Measurements from ENCODE around the gene EDC3.
"Not testable (repeated sequence)": the region's sequence is repeated elsewhere in the genome, so short reads cannot be mapped to it uniquely, and the experiment has no call there.

EDC3 gene, protein sequence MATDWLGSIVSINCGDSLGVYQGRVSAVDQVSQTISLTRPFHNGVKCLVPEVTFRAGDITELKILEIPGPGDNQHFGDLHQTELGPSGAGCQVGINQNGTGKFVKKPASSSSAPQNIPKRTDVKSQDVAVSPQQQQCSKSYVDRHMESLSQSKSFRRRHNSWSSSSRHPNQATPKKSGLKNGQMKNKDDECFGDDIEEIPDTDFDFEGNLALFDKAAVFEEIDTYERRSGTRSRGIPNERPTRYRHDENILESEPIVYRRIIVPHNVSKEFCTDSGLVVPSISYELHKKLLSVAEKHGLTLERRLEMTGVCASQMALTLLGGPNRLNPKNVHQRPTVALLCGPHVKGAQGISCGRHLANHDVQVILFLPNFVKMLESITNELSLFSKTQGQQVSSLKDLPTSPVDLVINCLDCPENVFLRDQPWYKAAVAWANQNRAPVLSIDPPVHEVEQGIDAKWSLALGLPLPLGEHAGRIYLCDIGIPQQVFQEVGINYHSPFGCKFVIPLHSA

DNA sequence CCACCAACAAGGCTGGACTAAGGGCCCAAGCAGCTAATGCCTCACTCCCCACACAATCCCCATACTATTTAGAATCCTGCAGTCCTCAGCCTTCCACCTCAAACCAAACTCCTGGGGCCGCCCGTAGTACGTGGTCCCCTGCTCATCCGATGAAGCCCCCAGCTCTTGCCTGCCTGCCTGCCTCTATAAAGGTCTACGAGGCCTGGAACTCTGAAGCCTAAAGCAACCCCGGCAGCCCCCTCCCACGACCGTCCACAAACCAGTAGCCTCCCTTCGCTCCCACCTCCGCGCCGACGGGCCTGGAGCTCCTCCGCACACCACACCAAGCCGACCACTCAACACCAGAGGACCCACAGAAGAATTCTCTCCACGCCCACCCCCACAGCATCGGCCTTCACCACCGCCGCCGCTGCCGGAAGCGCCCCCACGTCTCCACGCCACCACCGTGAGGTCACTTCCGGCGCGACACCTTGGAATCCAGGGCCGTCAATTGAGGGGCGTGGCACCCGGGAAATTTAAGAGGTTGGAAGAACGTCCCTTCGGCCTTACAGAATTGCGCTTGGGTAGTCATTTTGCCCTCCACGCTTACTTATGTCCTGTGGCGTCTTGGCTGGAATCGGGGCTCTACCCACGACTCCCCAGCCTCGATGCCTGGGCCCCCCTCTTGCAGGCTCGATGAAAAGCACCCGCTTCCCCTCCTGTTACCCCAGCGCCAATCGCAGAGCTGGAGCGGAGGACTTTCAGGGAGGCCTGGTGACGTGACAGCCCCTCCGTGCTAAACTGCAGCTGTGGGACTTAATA lies at the start of gene EDC3:
EDC3 (minus strand) TSS at position 428 of the 801 bp plus-strand sequence. CDS start 20,900 bp downstream, outside the sequence.
- DNase-seq (ENCODE audit: low read depth) = peak; percentile 77

DNA sequence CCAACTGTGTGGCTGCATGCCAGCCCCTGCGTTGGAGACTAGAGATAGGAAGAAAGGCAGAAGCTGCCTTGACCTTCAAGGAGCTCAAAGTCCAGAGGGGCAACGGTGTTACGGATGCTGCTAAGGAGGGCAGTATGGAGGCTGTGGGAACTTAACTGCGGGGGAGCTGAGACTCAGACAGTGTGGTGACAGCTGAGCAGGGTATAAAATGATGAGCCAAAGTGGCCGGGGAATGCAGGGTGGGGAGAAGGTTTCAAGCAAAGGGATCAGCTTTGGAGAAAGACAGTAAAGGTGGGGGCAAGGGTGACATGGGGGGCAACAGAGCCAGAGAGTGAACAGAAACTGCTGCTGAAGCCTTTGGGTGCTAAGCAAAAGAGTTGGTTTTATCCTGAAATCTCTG lies 46.6 kb upstream of the EDC3 start:
- no peak for DNase-seq (ENCODE audit: low read depth)

DNA sequence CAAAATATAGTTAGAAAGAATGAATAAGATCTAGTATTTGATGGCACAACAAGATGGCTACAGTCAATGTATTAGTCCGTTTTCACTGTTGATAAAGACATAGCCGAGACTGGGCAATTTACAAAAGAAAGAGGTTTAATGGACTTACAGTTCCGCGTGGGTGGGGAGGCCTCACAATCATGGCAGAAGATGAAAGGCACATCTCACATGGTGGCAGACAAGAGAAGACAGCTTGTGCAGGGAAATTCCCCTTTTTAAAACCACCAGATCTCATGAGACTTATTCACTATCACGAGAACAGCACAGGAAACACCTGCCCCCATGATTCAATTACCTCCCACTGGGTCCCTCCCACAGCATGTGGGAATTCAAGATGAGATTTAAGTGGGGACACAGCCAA lies 42.4 kb upstream of the EDC3 start:
- DNase-seq (ENCODE audit: low read depth) = not testable (repeated sequence)

DNA sequence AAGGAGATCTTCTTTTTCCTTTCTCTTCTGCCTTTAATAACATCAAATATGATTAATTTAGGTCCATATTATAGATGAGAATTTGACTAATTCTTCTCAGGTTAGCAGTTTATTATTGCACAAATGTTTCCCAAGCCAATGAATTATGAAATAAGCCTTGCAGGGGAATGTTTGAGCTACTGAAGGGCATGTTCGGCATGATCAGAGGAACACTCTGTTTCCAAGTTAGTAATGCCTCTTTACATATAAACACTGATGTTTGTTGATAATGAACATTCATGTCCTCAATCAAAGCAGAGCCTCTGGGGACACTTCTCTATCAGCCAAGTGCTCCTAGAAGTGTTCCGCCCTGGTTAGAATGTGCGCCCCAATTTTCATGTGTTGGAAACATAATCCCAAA lies 39.5 kb upstream of the EDC3 start:
- DNase-seq (ENCODE audit: low read depth) = no peak

DNA sequence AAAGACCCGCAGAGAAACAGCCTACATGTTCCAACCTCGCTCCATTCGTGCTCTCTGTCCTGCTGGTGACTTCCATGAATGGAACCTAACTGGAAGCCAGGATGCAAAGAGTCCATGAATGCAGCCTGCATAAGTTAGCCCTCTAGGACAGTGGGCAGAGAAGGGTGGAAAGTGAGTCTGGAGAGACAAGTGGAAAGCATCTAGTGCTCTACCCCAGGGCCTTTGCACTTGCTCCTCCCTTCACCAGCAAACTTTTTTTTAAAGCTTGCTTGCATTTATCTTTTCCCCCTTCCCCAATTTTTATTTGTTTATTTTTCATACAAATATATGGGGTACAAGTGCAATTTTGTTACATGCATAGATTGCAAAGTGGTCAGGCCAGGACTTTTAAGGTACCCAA lies 37.4 kb upstream of the EDC3 start:
- no peak for DNase-seq (ENCODE audit: low read depth)

DNA sequence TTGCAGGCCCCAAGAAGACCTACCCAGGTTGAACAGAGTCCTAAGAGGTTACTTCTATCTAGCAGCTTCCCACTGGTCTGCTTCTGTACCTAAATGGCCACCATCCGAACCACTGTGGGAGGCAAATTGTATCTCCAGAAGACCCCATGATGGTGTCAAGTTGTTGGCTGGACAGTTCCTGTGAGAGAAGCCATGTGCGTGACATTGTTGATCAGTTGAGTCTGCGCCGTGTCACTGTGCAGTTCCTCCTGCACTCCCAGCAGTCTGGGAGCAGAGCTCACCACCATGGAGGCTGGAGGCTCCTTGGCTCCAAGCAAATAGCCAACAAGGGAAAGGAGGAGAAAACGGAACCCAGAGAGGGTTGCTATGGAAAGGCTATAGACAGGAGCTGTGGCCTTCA lies 37.0 kb upstream of the EDC3 start:
- DNase-seq (ENCODE audit: low read depth) = no peak

DNA sequence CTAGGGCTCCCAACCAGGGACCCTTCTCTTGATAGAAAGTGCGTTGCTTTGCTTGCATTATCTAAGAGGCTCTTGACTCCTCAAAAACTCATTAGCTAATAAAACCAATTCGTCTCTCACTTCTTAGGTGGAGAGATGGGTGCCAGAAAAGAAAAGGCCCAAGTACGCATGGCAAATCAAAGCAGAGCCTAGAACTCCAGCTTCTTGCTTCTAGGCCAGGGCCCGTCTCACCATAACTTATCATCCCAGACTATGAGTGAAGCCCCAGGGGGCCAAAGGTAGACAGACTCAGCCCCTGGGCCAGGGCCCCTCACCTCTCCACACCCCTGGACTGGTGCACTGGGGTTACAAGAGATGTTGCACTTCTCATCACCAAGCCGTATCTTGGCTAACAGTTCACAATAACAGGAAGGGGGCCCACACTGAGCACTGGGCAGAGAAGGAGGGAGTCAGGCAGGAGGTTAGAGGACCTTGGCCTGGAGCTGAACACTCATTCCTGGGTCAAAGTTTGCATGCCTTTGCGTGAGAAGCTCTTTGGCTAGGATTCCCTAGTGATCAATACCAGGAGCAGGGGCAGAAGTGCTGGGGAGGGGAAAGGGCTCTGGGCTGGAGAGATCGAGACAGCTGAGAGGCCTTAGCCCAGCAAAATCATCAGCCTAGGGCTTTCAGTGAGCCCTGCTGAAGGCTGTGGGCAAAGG lies 34.9 kb upstream of the EDC3 start:
- no peak for DNase-seq (ENCODE audit: low read depth)

DNA sequence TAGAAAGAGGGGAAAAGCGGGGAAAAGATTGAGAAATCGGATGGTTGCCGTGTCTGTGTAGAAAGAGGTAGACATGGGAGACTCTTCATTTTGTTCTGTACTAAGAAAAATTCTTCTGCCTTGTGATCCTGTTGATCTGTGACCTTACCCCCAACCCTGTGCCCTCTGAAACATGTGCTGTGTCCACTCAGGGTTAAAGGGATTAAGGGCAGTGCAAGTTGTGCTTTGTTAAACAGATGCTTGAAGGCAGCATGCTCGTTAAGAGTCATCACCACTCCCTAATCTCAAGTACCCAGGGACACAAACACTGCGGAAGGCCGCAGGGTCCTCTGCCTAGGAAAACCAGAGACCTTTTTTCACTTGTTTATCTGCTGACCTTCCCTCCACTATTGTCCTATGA lies 33.5 kb upstream of the EDC3 start:
- not testable (repeated sequence) for DNase-seq (ENCODE audit: low read depth)

DNA sequence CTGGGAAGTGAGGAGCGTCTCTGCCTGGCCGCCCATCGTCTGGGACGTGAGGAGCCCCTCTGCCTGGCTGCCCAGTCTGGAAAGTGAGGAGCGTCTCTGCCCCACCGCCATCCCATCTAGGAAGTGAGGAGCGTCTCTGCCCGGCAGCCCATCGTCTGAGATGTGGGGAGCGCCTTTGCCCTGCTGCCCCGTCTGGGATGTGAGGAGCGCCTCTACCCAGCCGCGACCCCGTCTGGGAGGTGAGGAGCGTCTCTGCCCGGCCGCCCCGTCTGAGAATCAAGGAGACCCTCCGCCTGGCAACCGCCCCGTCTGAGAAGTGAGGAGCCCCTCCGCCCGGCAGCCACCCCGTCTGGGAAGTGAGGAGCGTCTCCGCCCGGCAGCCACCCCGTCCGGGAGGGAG lies 32.9 kb upstream of the EDC3 start:
- not testable (repeated sequence) for DNase-seq (ENCODE audit: low read depth)

DNA sequence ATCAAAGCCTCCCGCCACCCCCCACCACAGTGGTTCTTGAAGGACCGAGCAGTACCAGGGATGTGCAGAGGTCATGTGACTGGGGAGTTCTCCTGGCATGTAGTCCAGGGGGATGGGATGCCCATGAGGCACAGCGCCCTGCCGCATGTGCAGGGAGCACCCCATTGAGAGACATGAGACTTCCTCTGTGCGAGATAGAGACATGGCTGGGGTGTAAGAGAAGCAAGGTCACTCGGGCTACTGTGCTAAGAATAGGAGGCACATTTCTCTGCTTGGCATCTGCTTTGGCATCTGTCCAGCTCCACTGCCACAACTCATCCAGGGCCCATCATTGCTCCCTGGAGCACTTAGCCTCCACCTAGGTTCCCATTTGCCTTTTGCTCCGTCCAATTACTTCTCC lies 31.9 kb upstream of the EDC3 start:
- no peak for DNase-seq (ENCODE audit: low read depth)

DNA sequence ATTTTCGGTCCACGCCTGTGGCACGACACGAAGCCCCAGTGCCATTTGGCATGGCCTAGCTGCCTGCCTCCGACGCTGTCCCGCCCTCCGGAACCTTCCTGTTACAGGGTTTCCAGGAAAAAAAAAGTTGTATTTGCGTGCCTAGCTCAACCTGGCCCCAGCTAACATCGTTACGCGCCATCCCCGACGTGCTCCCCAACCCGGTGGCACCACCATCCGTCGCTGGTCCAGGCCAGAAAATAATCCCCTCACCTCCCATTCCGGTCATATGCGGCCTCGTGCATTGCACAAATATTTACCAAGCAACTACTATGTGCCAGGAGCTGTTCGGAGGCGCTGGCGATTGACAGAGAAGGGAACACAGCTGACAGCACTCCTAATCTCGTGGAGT lies 30.9 kb upstream of the EDC3 start:
- DNase-seq (ENCODE audit: low read depth) = no peak

DNA sequence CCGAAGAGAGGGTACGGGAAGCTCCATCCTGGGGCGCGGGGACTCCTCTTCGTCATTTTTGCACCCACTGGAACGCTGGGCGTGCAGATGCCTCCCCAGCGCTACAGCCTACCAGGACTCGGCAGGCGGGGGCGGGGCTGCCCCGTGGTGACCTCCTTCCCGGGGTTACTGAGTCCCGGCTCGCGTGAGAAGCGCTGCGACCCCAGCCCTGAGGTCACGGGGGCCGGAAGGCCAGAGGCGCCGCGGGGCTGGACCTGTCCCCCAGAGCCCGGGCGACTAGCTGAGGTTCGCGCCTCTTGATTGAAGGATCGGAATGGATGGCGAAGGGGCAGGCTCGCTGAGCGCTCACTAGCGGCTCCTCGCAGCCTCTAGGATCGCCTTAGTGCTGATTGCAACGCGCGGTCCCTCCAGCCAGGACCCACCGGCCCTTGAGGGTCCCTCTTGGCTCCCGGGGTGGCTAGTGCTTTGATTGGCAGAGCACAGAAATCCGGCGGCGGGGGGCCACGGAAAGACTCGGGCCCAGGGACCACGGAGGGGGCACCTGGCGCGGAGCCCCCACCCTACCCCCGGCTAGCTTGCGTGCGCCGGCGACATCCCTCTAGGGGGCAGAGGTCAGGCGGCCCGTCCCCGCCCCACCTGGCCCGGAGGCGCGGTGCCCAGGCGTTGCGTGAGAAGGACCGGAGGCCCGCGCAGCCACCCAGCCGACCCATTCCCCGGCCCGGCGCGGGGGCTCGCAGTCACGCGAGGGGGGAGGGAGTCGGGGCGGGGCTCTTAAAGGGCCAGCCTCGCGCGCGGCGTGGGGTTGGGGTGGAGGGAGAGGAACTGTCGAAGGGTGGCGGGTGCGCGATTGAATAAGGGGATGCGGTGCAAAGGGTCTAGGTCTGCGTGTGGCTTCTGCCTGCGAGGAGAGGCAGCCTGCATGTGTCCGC lies 30.3 kb upstream of the EDC3 start:
- DNase-seq (ENCODE audit: low read depth) = peak; percentile 26

DNA sequence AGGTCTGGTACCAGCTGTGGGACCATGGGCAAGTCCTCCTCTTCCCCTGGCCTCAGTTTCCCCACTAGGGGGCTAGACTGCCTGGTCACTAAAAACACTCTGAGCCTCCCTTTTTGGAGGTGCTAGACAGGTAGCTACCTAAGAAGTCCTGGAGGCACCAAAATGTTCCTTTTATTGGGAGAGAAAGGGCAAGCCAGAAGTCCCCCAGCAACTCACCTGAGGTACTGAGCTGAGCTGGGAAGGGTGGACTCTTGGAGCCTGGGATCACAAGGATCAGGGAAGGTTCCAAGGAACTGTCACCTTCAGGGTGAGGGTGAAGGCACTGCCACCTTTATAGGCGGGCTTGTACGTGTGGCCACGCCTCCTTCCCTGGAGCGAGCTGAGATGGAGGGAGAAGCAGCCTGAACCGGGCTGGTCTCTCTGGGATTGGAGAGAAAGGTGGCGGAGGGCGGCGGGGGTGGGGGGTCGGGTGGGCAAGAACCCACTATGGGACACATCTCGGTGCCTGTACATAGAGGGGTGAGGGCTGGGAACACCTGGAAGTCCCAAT lies 29.5 kb upstream of the EDC3 start, which contains the start of gene CYP1A1:
CYP1A1 (minus strand) TSS at position 304 of the 550 bp plus-strand sequence. CDS start 2,431 bp downstream, outside the sequence.
- DNase-seq (ENCODE audit: low read depth) = no peak

DNA sequence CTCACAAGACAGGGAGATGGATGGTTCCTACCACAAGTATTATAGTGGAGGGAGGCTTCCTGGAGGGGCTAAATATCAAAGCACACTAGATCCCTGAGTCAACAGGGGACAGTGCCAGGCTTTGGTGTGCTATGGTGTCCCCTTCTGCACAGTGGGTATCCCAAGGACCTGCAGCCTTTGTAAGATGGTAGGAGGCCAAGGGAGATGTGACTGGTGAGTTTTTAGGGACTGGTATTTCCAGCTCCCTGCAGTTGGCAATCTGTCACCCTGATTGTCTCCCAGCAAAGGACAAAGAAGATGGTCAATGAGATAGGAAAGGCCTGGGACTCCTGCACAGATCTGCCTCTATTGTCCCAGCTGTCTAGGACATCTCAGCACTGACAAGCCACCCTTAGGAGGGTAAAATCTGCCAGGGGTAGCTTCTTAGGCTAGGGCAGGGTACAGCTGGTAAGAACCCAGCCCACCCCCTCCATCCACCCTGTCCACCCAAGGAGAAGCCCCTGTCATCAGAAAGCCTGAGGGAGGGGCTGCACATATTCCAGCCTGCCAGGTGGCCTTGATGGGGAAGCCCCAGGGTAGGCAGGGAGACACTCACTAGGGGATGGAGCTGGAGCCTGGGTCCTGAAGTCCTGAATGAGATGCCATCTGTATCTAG lies 28.9 kb upstream of the EDC3 start:
- DNase-seq (ENCODE audit: low read depth) = no peak

DNA sequence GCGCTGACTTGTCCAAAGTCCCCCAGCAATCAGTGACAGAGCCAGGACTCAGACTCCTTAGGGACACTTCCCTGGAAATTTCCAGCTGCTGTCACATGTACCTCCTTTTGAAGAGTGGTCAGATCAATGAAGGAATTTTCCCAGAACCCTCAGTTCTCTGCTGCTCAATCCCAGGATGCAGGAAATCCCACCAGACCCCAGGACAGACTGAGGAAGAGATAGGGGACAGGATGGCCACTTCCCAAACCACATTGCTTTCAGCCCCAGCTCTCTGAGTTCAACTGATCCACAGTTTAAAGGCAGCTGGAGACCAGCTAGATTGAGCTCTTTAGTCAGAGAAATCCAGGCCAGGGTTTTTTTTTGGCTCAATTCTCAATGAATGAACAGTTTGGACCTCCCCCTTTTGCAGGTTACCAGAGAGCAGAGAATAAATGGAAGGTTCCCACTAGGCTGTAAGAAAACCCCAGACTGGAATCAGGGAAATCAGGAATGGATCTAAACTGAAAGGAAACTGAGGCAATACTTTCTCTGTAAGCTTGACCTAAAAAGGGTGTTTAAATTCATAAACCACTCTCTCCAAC lies 28.0 kb upstream of the EDC3 start:
- no peak for DNase-seq (ENCODE audit: low read depth)

DNA sequence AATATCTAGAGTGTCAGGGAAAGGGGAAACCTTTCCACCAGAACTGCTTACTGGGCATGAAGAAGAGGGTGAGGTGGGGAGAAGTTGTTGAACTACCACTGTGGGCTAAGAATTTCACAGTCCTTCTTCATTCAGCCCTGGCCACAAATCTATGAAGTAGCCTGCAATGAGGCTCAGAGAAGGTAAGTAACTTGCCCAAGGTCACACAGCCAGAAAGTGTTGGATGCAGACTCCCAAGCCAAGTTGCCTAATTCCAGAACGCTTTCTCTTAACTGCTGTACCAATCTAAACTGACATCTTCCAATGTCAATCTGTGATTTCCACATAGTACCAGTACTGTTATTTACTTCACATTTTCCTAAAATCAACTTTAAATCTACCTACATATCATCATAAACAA lies 27.4 kb upstream of the EDC3 start:
- no peak for DNase-seq (ENCODE audit: low read depth)

DNA sequence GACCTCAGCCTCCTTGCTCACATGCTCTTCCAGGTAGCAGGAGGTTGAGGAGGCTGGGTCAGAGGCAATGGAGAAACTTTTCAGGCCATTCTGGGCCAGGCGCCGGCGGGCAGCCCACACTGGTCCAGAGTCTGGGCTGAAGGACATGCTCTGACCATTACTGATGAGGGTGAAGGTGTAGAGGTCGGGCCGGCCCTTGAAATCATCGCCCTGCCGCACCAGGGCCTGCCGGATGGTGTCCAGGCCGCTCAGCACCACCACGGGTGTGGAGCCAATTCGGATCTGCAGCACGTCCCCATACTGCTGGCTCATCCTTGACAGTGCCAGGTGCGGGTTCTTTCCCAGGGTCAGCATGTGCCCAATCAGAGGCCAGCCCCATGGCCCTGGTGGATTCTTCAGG lies 26.8 kb upstream of the EDC3 start:
- DNase-seq (ENCODE audit: low read depth) = no peak

DNA sequence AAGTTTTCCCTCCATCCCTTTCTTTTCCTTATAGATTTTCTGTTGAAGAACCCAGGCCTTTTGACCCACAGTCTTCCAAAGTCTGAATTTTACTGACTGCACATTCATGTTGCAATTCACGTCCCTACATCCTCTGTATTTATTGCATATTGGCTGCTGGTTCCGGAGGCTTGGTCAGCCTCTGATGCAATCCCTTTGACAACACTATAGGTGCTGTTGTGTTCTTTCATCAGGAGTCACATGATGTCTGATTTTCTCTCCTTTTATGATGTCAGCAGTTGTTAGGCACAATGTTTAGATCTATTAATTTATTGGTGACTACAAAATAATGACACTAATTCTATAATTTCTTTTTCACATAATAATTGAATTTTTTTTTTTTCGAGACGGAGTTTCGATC lies 20.8 kb upstream of the EDC3 start:
- no peak for DNase-seq (ENCODE audit: low read depth)

DNA sequence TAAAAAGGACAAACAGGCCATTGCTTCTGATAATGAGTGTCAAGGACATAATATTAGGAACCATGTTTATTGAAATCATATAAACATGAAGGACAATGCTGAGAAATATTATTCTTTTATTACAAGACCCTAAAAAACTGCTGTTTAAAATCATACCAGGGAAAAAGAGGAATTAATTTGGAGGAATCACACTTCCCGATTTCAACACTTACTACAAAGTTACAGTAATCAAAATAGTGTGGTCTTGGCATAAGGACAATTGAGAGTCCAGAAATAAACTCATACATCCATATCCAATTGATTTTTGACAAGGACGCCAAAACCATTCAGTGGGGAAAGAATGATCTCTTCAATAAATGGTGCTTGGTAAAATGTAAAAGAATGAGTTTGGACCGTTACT lies 16.5 kb upstream of the EDC3 start:
- no peak for DNase-seq (ENCODE audit: low read depth)

All from stimulated activated CD8-positive, alpha-beta memory T cell treated with anti-CD3 and anti-CD28 coated beads, Interleukin-12 subunit alpha, Interleukin-12 subunit beta, amount 100 ng/mL, for 4 hours (primary cell).